HuH-7.5 (cell line): ENCODE results near the gene CDK5R1.

Experiments
- DNase-seq: peaks from one replicate; pipeline ENCODE4 v3.0.0; 2011; ENCODE audit warnings: low spot score

CDK5R1 gene

GRCh38 chr17:32471652-32472051, 15.1 kb upstream of the CDK5R1 start:
- no peak for DNase-seq

- no peak for DNase-seq
Measured at GRCh38 chr17:32475258-32475657, 11.5 kb upstream of the CDK5R1 start.

GRCh38 chr17:32477220-32477619, 9.6 kb upstream of the CDK5R1 start:
- DNase-seq = no peak

- DNase-seq = no peak
Measured at GRCh38 chr17:32479074-32479617, 7.6 kb upstream of the CDK5R1 start.

- no peak for DNase-seq
Measured at GRCh38 chr17:32481193-32481592, 5.6 kb upstream of the CDK5R1 start.

GRCh38 chr17:32482568-32483320, 4.0 kb upstream of the CDK5R1 start:
- no peak for DNase-seq

- no peak for DNase-seq
Measured at GRCh38 chr17:32483451-32484019, 3.3 kb upstream of the CDK5R1 start.

- no peak for DNase-seq
Measured at GRCh38 chr17:32484041-32484461, 2.7 kb upstream of the CDK5R1 start.

GRCh38 chr17:32484628-32485027, 2.2 kb upstream of the CDK5R1 start:
- no peak for DNase-seq

- no peak for DNase-seq
Measured at GRCh38 chr17:32485261-32486110, 1.3 kb upstream of the CDK5R1 start.

GRCh38 chr17:32486111-32486700, 587 bp upstream of the CDK5R1 start:
- DNase-seq = peak; percentile 79

- peak; percentile 59 for DNase-seq
Measured at GRCh38 chr17:32487473-32488176, 832 bp downstream of the CDK5R1 start.

- DNase-seq = no peak
Measured at GRCh38 chr17:32488177-32488542, 1.4 kb downstream of the CDK5R1 start.

GRCh38 chr17:32488604-32489180, 1.9 kb downstream of the CDK5R1 start:
- no peak for DNase-seq

- DNase-seq = no peak
Measured at GRCh38 chr17:32489320-32490100, 2.7 kb downstream of the CDK5R1 start.

GRCh38 chr17:32490101-32490482, 3.3 kb downstream of the CDK5R1 start:
- no peak for DNase-seq

- no peak for DNase-seq
Measured at GRCh38 chr17:32491371-32492263, 4.8 kb downstream of the CDK5R1 start.

GRCh38 chr17:32492264-32492589, 5.4 kb downstream of the CDK5R1 start:
- no peak for DNase-seq

GRCh38 chr17:32492648-32493289, 6.0 kb downstream of the CDK5R1 start:
- DNase-seq = no peak
